HG03457 (cell line): ENCODE data around the gene PCDHB11.
"Not testable (repeated sequence)": the region's sequence is repeated elsewhere in the genome, so short reads cannot be mapped to it uniquely, and the experiment has no call there.

ENCODE experiments used
- ATAC-seq: cut with Tn5 transposase; IDR thresholded peaks from one replicate; pipeline ENCODE4 v1.9.1; 2021; ENCODE audit warnings: moderate number of reproducible peaks; ENCODE audit not compliant: unreplicated experiment

Gene PCDHB11

DNA sequence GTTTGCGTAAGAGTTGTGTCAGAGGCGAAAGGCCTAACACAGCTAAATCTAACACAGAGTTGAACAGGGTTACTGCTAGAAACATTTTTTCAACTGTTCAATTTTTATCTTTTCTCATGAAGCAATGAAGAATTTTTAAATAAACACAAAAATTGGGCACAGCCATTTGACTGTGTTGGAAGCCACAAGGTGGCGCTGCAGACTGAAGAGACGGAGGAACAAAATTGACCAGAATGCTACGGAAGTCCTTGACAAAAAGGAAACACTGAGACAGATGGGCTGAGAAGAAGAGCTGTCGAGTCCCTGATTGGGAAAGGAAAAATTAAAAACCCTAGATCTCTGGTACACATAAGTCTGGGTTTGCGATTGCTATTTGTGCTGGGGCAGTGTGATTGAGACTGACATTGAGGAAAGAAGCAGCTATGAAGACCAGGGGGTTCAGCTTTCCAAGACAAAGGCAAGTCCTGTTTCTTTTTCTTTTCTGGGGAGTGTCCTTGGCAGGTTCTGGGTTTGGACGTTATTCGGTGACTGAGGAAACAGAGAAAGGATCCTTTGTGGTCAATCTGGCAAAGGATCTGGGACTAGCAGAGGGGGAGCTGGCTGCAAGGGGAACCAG, 12.4 kb upstream of the PCDHB11 start, which contains the start of gene PCDHB9:
PCDHB9 (plus strand) TSS at position 265 of the 616 bp plus-strand sequence; CDS start at position 423, 158 bp downstream.
- no peak for ATAC-seq

DNA sequence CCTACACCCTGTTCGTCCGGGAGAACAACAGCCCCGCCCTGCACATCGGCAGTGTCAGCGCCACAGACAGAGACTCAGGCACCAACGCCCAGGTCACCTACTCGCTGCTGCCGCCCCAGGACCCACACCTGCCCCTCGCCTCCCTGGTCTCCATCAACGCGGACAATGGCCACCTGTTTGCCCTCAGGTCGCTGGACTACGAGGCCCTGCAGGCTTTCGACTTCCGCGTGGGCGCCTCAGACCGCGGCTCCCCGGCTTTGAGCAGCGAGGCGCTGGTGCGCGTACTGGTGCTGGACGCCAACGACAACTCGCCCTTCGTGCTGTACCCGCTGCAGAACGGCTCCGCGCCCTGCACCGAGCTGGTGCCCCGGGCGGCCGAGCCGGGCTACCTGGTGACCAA, 10.7 kb upstream of the PCDHB11 start:
- ATAC-seq = not testable (repeated sequence)

- ATAC-seq = not testable (repeated sequence)
Measured at GRCh38 chr5:141189131-141189530, 10.3 kb upstream of the PCDHB11 start.

DNA sequence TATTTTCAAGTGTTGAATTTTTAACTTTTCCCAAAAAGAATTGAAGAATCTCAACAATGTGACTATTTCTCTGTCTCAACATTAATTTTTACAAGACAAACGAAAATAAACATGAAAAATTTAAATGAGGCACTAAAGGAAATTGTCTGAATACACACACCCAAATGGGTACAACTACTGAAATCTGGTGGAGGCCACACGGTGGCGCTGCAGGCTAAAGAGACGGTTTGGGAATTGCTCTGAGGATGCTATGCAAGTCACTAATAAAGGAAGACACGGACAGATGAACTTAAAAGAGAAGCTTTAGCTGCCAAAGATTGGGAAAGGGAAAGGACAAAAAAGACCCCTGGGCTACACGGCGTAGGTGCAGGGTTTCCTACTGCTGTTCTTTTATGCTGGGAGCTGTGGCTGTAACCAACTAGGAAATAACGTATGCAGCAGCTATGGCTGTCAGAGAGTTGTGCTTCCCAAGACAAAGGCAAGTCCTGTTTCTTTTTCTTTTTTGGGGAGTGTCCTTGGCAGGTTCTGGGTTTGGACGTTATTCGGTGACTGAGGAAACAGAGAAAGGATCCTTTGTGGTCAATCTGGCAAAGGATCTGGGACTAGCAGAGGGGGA, 7.2 kb upstream of the PCDHB11 start, which contains the start of gene PCDHB10:
PCDHB10 (plus strand) TSS at position 244 of the 616 bp plus-strand sequence; CDS start at position 444, 200 bp downstream.
- ATAC-seq = no peak

DNA sequence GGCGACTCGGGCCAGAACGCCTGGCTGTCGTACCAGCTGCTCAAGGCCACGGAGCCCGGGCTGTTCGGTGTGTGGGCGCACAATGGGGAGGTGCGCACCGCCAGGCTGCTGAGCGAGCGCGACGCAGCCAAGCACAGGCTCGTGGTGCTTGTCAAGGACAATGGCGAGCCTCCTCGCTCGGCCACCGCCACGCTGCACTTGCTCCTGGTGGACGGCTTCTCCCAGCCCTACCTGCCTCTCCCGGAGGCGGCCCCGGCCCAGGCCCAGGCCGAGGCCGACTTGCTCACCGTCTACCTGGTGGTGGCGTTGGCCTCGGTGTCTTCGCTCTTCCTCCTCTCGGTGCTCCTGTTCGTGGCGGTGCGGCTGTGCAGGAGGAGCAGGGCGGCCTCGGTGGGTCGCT, 5.1 kb upstream of the PCDHB11 start:
- ATAC-seq = not testable (repeated sequence)

DNA sequence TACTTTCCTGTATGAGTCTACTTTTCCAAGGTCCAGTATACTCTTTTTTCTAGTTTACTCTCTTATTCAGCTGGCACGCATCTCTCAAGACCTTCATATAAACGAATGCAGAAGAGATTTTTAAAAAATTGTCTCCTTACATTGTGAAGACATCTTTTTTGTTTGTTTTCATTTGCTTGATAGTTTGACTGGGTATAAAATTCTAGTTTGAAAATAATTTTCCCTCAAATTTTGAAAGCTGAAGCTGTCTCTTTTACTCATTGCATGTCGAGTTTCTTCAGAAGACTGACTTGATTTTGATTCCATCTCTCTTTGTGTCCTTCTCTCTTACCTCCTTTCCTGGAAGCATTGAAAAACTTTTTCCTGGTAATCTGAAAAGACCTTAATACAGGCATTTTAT, 3.1 kb upstream of the PCDHB11 start:
- no peak for ATAC-seq

DNA sequence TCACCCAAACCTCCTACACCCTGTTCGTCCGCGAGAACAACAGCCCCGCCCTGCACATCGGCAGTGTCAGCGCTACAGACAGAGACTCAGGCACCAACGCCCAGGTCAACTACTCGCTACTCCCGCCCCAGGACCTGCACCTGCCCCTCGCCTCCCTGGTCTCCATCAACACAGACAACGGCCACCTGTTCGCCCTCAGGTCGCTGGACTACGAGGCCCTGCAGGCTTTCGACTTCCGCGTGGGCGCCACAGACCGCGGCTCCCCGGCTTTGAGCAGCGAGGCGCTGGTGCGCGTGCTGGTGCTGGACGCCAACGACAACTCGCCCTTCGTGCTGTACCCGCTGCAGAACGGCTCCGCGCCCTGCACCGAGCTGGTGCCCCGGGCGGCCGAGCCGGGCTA, 1.7 kb downstream of the PCDHB11 start:
- not testable (repeated sequence) for ATAC-seq

- ATAC-seq = not testable (repeated sequence)
Measured at GRCh38 chr5:141201646-141202045, 2.2 kb downstream of the PCDHB11 start.

DNA sequence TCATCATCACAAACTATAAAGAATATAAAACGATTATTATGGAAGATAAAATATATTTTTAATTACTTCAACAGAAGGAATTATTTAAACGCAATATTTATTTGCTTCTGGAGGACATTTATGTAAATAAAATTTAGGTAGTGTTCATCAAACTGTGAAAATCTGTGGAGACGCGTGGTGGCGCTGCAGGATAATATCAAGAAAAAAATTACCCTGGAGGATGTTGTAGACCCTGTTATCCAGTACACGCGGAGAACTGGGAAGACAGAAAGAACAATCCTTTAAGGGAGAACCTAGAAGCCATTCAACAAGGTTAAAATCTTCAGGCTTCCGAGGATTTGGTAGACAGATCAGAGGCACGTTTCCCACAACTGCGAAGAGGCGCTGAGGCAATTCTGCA, 9.1 kb downstream of the PCDHB11 start, which contains the start of gene PCDHB12:
PCDHB12 (plus strand) TSS at position 242 of the 400 bp plus-strand sequence. CDS start 189 bp downstream, outside the sequence.
- no peak for ATAC-seq

DNA sequence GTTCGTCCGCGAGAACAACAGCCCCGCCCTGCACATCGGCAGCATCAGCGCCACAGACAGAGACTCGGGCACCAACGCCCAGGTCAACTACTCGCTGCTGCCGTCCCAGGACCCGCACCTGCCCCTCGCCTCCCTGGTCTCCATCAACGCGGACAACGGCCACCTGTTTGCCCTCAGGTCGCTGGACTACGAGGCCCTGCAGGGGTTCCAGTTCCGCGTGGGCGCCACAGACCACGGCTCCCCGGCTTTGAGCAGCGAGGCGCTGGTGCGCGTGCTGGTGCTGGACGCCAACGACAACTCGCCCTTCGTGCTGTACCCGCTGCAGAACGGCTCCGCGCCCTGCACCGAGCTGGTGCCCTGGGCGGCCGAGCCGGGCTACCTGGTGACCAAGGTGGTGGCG, 10.9 kb downstream of the PCDHB11 start:
- ATAC-seq = not testable (repeated sequence)

DNA sequence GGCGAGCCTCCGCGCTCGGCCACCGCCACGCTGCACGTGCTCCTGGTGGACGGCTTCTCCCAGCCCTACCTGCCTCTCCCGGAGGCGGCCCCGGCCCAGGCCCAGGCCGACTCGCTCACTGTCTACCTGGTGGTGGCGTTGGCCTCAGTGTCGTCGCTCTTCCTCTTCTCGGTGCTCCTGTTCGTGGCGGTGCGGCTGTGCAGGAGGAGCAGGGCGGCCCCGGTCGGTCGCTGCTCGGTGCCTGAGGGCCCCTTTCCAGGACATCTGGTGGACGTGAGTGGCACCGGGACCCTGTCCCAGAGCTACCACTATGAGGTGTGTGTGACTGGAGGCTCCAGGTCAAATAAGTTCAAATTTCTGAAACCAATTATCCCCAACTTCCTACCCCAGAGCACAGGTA, 11.4 kb downstream of the PCDHB11 start:
- not testable (repeated sequence) for ATAC-seq

- not testable (repeated sequence) for ATAC-seq
Measured at GRCh38 chr5:141213656-141214339, 14.4 kb downstream of the PCDHB11 start, which contains the start of gene PCDHB13. PCDHB13 (plus strand) TSS chr5:141213919; CDS start chr5:141214124, 205 bp downstream.

DNA sequence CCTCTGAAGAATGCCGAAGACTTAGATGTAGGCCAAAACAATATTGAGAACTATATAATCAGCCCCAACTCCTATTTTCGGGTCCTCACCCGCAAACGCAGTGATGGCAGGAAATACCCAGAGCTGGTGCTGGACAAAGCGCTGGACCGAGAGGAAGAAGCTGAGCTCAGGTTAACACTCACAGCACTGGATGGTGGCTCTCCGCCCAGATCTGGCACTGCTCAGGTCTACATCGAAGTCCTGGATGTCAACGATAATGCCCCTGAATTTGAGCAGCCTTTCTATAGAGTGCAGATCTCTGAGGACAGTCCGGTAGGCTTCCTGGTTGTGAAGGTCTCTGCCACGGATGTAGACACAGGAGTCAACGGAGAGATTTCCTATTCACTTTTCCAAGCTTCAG, 15.2 kb downstream of the PCDHB11 start:
- not testable (repeated sequence) for ATAC-seq

DNA sequence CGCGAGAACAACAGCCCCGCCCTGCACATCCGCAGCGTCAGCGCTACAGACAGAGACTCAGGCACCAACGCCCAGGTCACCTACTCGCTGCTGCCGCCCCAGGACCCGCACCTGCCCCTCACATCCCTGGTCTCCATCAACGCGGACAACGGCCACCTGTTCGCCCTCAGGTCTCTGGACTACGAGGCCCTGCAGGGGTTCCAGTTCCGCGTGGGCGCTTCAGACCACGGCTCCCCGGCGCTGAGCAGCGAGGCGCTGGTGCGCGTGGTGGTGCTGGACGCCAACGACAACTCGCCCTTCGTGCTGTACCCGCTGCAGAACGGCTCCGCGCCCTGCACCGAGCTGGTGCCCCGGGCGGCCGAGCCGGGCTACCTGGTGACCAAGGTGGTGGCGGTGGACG, 16.1 kb downstream of the PCDHB11 start:
- ATAC-seq = not testable (repeated sequence)

DNA sequence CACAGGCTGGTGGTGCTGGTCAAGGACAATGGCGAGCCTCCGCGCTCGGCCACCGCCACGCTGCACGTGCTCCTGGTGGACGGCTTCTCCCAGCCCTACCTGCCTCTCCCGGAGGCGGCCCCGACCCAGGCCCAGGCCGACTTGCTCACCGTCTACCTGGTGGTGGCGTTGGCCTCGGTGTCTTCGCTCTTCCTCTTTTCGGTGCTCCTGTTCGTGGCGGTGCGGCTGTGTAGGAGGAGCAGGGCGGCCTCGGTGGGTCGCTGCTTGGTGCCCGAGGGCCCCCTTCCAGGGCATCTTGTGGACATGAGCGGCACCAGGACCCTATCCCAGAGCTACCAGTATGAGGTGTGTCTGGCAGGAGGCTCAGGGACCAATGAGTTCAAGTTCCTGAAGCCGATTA, 16.6 kb downstream of the PCDHB11 start:
- ATAC-seq = not testable (repeated sequence)

DNA sequence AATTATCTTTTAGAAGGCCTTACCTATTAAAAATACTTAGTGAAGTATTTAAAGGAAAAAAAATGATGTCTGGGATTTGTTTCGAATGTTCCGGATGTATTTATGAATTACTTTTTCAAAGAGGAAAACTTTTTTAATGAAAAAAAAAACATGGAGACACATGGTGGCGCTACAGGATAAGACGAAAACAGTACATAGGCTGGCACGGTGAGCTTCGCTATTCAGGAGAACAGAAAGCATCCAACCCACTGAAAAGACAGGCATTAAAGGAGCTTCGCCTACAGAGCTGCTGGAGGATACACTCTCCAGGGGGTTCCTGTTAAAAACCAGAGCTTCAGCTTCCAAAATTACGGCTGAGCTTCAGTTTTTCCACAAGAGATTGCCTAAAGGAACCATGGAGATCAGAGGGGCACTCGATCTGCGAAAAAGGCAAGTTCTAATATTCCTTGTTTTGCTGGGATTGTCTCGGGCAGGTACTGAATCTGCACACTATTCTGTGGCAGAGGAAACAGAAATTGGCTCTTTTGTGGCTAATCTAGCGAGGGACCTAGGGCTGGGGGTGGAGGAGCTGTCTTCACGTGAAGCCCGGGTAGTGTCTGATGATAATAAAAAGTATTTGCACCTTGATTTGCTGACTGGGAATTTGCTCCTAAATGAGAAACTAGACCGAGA, 23.8 kb downstream of the PCDHB11 start, which contains the start of gene PCDHB14:
PCDHB14 (plus strand) TSS at position 232 of the 672 bp plus-strand sequence; CDS start at position 395, 163 bp downstream.
- no peak for ATAC-seq

- ATAC-seq = not testable (repeated sequence)
Measured at GRCh38 chr5:141224844-141225243, 25.4 kb downstream of the PCDHB11 start.

DNA sequence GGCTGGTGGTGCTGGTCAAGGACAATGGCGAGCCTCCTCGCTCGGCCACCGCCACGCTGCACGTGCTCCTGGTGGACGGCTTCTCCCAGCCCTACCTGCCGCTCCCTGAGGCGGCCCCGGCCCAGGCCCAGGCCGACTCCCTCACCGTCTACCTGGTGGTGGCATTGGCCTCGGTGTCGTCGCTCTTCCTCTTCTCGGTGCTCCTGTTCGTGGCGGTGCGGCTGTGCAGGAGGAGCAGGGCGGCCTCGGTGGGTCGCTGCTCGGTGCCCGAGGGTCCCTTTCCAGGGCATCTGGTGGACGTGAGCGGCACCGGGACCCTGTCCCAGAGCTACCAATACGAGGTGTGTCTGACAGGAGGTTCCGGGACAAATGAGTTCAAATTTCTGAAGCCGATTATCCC, 26.0 kb downstream of the PCDHB11 start:
- ATAC-seq = not testable (repeated sequence)

DNA sequence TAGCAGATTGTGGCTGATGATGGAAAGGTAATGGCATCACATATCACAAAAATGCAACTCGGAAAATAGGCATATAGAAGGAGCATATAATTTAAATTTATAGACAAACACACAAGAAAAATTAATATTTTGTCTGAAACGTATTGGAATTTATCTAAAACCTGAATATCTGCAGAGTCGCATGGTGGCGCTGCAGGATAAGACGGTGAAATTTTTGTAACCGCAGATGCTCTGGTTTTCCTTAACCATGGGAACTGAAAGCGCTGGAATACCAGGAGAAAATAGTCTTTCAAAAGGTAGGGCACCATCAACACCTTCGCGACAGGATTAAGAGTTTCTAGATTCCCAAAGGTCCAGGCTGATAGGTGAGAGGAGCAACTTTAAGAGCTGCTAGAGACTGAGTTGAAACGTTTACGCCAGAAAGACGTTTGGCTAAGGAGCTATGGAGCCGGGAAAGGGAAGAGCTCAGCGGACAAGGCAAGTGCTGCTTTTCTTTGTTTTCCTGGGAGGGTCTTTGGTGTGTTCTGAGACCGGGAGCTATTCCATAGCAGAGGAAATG, 34.8 kb downstream of the PCDHB11 start:
- ATAC-seq = no peak

DNA sequence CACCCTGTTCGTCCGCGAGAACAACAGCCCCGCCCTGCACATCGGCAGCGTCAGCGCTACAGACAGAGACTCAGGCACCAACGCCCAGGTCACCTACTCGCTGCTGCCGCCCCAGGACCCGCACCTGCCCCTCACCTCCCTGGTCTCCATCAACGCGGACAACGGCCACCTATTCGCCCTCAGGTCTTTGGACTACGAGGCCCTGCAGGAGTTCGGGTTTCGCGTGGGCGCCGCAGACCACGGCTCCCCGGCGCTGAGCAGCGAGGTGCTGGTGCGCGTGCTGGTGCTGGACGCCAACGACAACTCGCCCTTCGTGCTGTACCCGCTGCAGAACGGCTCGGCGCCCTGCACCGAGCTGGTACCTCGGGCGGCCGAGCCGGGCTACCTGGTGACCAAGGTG, 36.5 kb downstream of the PCDHB11 start:
- ATAC-seq = not testable (repeated sequence)
